Heart left ventricle (tissue), 16 donors: ENCODE measurements around the gene FBXL19. TPM values are rescaled to one million over a fixed set of nuclear protein-coding genes. Genes with fewer than 3 reads are reported as not detected.

ENCODE experiments used
- ATAC-seq, 4 donors: fragments of 200-7000 bp; cut with Tn5 transposase; one replicate each; pipeline ENCODE4 v1.9.1; 2020 to 2022; ENCODE audit warnings: moderate library complexity in 4 of 4, mild to moderate bottlenecking in 3 of 4, moderate number of reproducible peaks in 1 of 4
- DNase-seq, 5 donors: peaks; one replicate each; pipeline ENCODE4 v3.0.0-alpha.2; 2020
- H3K27ac ChIP-seq, 12 donors: fragments of 200-600 bp; sonication (generic) in 4 of 12; one replicate each; pipeline versions ENCODE4 v1.5.0 to v1.8.0; 2016 to 2022; ENCODE audit warnings: mild to moderate bottlenecking in 2 of 12
- H3K27me3 ChIP-seq, 9 donors: fragments of 200-600 bp; sonication (generic) in 2 of 9; one replicate each; pipeline versions ENCODE4 v1.5.1 to v1.8.0; 2016 to 2022; ENCODE audit warnings: mild to moderate bottlenecking in 3 of 9
- H3K36me3 ChIP-seq, 9 donors: fragments of 200-600 bp; sonication (generic) in 2 of 9; one replicate each; pipeline versions ENCODE4 v1.5.0 to v1.8.0; 2018 to 2022; ENCODE audit warnings: mild to moderate bottlenecking in 2 of 9
- H3K4me1 ChIP-seq, 12 donors: fragments of 200-600 bp; sonication (generic) in 4 of 12; one replicate each; pipeline versions ENCODE4 v1.5.0 to v1.8.0; 2016 to 2022; ENCODE audit warnings: mild to moderate bottlenecking in 3 of 12
- H3K4me3 ChIP-seq, 12 donors: fragments of 200-600 bp; sonication (generic) in 4 of 12; one replicate each; pipeline versions ENCODE4 v1.5.0 to v1.8.0; 2017 to 2022; ENCODE audit warnings: mild to moderate bottlenecking in 9 of 12, moderate library complexity in 4 of 12
- H3K9me3 ChIP-seq, 12 donors: fragments of 200-600 bp; sonication (generic) in 4 of 12; one replicate each; pipeline versions ENCODE4 v1.5.0 to v1.8.0; 2016 to 2022; ENCODE audit warnings: mild to moderate bottlenecking in 1 of 12
- CTCF ChIP-seq, 12 donors: fragments of 200-600 bp; sonication (generic) in 4 of 12; IDR thresholded peaks; one replicate each; pipeline versions ENCODE4 v1.5.0 to v1.8.0; 2018 to 2022; ENCODE audit warnings: antibody characterized with exemption in 12 of 12, mild to moderate bottlenecking in 5 of 12
- POLR2A ChIP-seq, 2 donors: fragments of 450-650 bp; IDR thresholded peaks; one replicate each; pipeline ENCODE4 v1.6.1; 2017; ENCODE audit warnings: antibody characterized with exemption in 2 of 2, mild to moderate bottlenecking in 2 of 2, moderate library complexity in 2 of 2
- WGBS, 4 donors: extraction: QIAGEN DNeasy Blood & Tissue Kit in 2 of 4; methylation state at CpG; one replicate each; pipeline versions ENCODE4 v1.1.5 to v1.1.7; 2013 to 2018; 5-methylcytosine and 5-hydroxymethylcytosine counted together
- intact Hi-C, 10 donors: fragments of 100-400 bp; cut with DNase I; formaldehyde crosslinking; loops; one replicate each; pipeline versions ENCODE4 v1.11.1 to v1.14.2; 2022
- polyA plus RNA-seq, 2 donors: library from polyadenylated mRNA; stranded (reverse); fragments of 200-250 nt; gene quantifications; one replicate each; pipeline ENCODE4 v1.2.3, GENCODE V29; 2013
- total RNA-seq, 9 donors: library from RNA; depleted of rRNA in 2 of 9; stranded (reverse); fragments of >200 nt in 2 of 9; fragmentation: NEBNext Ultra II Directional in 3 of 9; extraction: Animal tissue kit (Norgen Biotek cat#: 25700) in 3 of 9; gene quantifications; one replicate each; pipeline versions ENCODE4 v1.1.0 to v1.2.4, GENCODE V29; 2016 to 2023
- donor health status: ischemic (EF 13 %, LVEDD 7.1; RV severe dilation, severe dysfunction).
- donor health status: healthy with polysubstance abuse.
- donor health status: DM: no; HTN: yes; CAD: no.
- donor health status: DM: no; HTN: no; CAD: no.
- donor health status: ischemic (EF 25% LVEDD 6.9; RV normal size, moderate dysfunction).
- donor health status: ischemic (EF 25% LVEDD 5.7; RV mildly dilated, moderate dysfunction).
- donor health status: healthy.
- donor health status: DM: yes; HTN: yes; CAD: no.
- donor health status: ischemic (EF 35%, LVEDD 5.7; RV mildly dilated, moderate dysfunction).
- donor health status: nonischemic (EF 11% LVEDD 7.7; RV severe dilation, severe dysfunction).
- donor health status: DM: yes; HTN: yes; CAD: no.
- donor health status: PGD.
- donor health status: ischemic (EF 29% LVEDD 5.4; RV normal size, mild dysfunction).
- donor health status: nonischemic (EF 23%, LVEDD 6.1; RV moderate dilation, normal function).

FBXL19 gene
- total and polyA plus RNA-seq, 11 donors: 4.5 to 15.5 (median 7.9) TPM

GRCh38 chr16:30899794-30900193 lies 23.6 kb upstream of the FBXL19 start:
- Histone ChIP-seq H3K4me1 (peaks cover 0 to 56% (median 35%) of the 10 kb centered on the region in 12 donors), H3K9me3 (no peaks in the 10 kb centered on the region), H3K36me3 (no peaks in the 10 kb centered on the region), H3K4me3 (no peak overlapping the region), H3K27me3 (no peaks in the 10 kb centered on the region), H3K27ac (no peak overlapping the region)
- intact Hi-C loops: loop anchor here in 7 of 10 donors (5.0 to 10.0 kb wide), 3 partner anchors 52 to 57 kb away; partner anchors contain the start of gene SETD1A (in 1 of the 7)
- TF ChIP-seq POLR2A (IDR thresholded peaks at IDR 0.05) (no peak), CTCF (IDR thresholded peaks at IDR 0.05) (no peak)
- ATAC-seq: no peak
- 85 to 100% (median 91%) methylated on average over 2 of the region's 2 CpGs for WGBS, 4 donors
- DNase-seq: no peak

GRCh38 chr16:30900588-30900987 lies 22.8 kb upstream of the FBXL19 start:
- TF ChIP-seq POLR2A (IDR thresholded peaks at IDR 0.05): no peak
- TF ChIP-seq CTCF (IDR thresholded peaks at IDR 0.05): no peak
- H3K9me3 ChIP-seq: no peaks in the 10 kb centered on the region
- DNase-seq (no peak), ATAC-seq (no peak)
- H3K4me3 ChIP-seq: no peak overlapping the region
- no peaks in the 10 kb centered on the region for H3K36me3 ChIP-seq
- intact Hi-C loops: loop anchor here in 6 of 10 donors (5.0 kb wide), 2 partner anchors 53 to 58 kb away; no protein-coding TSS in a partner anchor
- H3K4me1 ChIP-seq: peaks cover 0 to 50% (median 30%) of the 10 kb centered on the region in 12 donors
- H3K27me3 ChIP-seq: no peaks in the 10 kb centered on the region
- 96 to 99% (median 97%) methylated on average over 5 of the region's 5 CpGs for WGBS, 4 donors
- H3K27ac ChIP-seq: no peak overlapping the region

GRCh38 chr16:30901201-30902028 lies 22.0 kb upstream of the FBXL19 start:
- H3K27me3 ChIP-seq: no peaks in the 10 kb centered on the region
- peak overlapping the region in 11 of 12 donors; percentile 32 to 72 (median 63) for H3K4me3 ChIP-seq
- no peaks in the 10 kb centered on the region for H3K9me3 ChIP-seq
- no peak for TF ChIP-seq POLR2A (IDR thresholded peaks at IDR 0.05)
- TF ChIP-seq CTCF (IDR thresholded peaks at IDR 0.05): no peak
- no peaks in the 10 kb centered on the region for H3K36me3 ChIP-seq
- ATAC-seq: no peak
- peak overlapping the region; percentile 44 to 96 (median 92) for H3K27ac ChIP-seq
- 40 to 46% (median 45%) methylated on average over 6 of the region's 6 CpGs for WGBS, 4 donors
- DNase-seq: no peak
- peaks cover 0 to 42% (median 24%) of the 10 kb centered on the region in 12 donors for H3K4me1 ChIP-seq
- intact Hi-C loops: loop anchor here in 8 of 10 donors (1.0 to 5.0 kb wide), 4 partner anchors 21 to 59 kb away; no protein-coding TSS in a partner anchor
